NCI-H2171 treated with DMSO at 0.1 percent for 48 hours (cell line): Measurements from ENCODE around the gene ZFAND3.
"Not testable (repeated sequence)": the region's sequence is repeated elsewhere in the genome, so short reads cannot be mapped to it uniquely, and the experiment has no call there.

Experiments used
- DNase-seq: peaks from one replicate; lab custom pipeline; 2025; lab: John Stamatoyannopoulos, UW

ZFAND3 gene

GRCh38 chr6:37972994-37973757 lies 153.6 kb downstream of the ZFAND3 start:
- no peak for DNase-seq

- DNase-seq = no peak
Measured at GRCh38 chr6:37974381-37974780, 154.9 kb downstream of the ZFAND3 start.

GRCh38 chr6:37974943-37975342 lies 155.4 kb downstream of the ZFAND3 start:
- no peak for DNase-seq

GRCh38 chr6:37977715-37978114 lies 158.2 kb downstream of the ZFAND3 start:
- no peak for DNase-seq

- no peak for DNase-seq
Measured at GRCh38 chr6:37979392-37980221, 160.1 kb downstream of the ZFAND3 start.

- no peak for DNase-seq
Measured at GRCh38 chr6:37980222-37980595, 160.7 kb downstream of the ZFAND3 start.

GRCh38 chr6:37981626-37982025 lies 162.1 kb downstream of the ZFAND3 start:
- no peak for DNase-seq

- DNase-seq = no peak
Measured at GRCh38 chr6:37982317-37982716, 162.8 kb downstream of the ZFAND3 start.

GRCh38 chr6:37983720-37984501 lies 164.4 kb downstream of the ZFAND3 start:
- DNase-seq = no peak

- DNase-seq = no peak
Measured at GRCh38 chr6:37984578-37984977, 165.1 kb downstream of the ZFAND3 start.

- no peak for DNase-seq
Measured at GRCh38 chr6:37985355-37985754, 165.8 kb downstream of the ZFAND3 start.

- no peak for DNase-seq
Measured at GRCh38 chr6:37987018-37987417, 167.5 kb downstream of the ZFAND3 start.

GRCh38 chr6:37987559-37987958 lies 168.0 kb downstream of the ZFAND3 start:
- DNase-seq = no peak

GRCh38 chr6:37988127-37988526 lies 168.6 kb downstream of the ZFAND3 start:
- no peak for DNase-seq

GRCh38 chr6:37988696-37989095 lies 169.2 kb downstream of the ZFAND3 start:
- no peak for DNase-seq

- no peak for DNase-seq
Measured at GRCh38 chr6:37990762-37991525, 171.4 kb downstream of the ZFAND3 start.

- no peak for DNase-seq
Measured at GRCh38 chr6:37992749-37993148, 173.2 kb downstream of the ZFAND3 start.

GRCh38 chr6:37993194-37993593 lies 173.7 kb downstream of the ZFAND3 start:
- not testable (repeated sequence) for DNase-seq

- no peak for DNase-seq
Measured at GRCh38 chr6:37993596-37993995, 174.1 kb downstream of the ZFAND3 start.

- DNase-seq = no peak
Measured at GRCh38 chr6:37994223-37994622, 174.7 kb downstream of the ZFAND3 start.

- DNase-seq = no peak
Measured at GRCh38 chr6:37998366-37998765, 178.8 kb downstream of the ZFAND3 start.

GRCh38 chr6:38001386-38001785 lies 181.9 kb downstream of the ZFAND3 start:
- DNase-seq = no peak
